Kidney capillary endothelial cell (primary cell): ENCODE results near the gene NTM.

Experiments used
- DNase-seq: peaks from one replicate; pipeline ENCODE4 v3.0.0-alpha.2; 2018; ENCODE audit warnings: low spot score

Gene NTM

GRCh38 chr11:131499199-131499598 lies 128.8 kb downstream of the NTM start:
- DNase-seq = peak; percentile 2

DNA sequence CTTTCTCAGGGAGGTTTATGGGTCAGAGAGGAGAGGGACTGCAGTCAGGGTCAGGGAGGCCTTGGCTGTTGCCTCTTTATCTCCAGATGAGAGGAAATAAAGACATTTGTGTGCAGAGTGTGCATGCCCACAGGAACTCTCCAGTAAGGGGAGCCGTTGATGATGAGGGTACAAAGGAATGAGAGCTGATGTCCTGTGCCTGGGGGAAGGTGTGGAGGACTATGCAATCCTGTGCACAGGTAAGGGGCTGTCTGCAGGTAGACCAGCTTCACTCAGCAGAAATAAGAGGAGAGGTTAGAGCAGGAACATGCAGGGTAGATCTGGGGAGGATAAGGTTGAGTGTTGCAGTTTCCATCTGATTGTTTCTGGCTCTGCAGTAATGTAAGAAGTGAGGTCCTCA lies 132.6 kb downstream of the NTM start:
- no peak for DNase-seq

- DNase-seq = no peak
Observed at GRCh38 chr11:131504199-131504949, 134.0 kb downstream of the NTM start.

- no peak for DNase-seq
Observed at GRCh38 chr11:131506348-131506747, 135.9 kb downstream of the NTM start.

- no peak for DNase-seq
Observed at GRCh38 chr11:131510662-131511061, 140.2 kb downstream of the NTM start.

GRCh38 chr11:131511794-131512193 lies 141.4 kb downstream of the NTM start:
- DNase-seq = no peak

GRCh38 chr11:131512228-131512627 lies 141.8 kb downstream of the NTM start:
- no peak for DNase-seq

DNA sequence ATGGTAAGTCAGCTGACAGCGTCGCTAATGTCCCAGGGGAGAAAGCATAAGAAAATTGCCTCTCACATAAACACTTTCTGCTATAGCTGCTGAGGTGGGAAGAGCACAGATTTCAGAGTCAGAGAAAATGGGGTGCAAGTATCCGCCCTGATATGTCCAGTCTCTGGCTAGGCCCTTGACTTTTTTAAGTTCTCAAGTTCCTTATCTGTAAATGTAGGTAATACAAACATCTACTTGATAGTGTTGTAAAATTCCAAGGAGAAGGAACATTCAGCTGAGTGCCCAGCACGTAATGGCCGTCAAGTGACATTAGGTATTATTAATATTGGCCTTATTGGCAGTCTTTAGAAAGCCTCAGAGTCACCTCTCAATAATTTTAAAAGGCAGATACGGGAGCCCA lies 143.6 kb downstream of the NTM start:
- no peak for DNase-seq

DNA sequence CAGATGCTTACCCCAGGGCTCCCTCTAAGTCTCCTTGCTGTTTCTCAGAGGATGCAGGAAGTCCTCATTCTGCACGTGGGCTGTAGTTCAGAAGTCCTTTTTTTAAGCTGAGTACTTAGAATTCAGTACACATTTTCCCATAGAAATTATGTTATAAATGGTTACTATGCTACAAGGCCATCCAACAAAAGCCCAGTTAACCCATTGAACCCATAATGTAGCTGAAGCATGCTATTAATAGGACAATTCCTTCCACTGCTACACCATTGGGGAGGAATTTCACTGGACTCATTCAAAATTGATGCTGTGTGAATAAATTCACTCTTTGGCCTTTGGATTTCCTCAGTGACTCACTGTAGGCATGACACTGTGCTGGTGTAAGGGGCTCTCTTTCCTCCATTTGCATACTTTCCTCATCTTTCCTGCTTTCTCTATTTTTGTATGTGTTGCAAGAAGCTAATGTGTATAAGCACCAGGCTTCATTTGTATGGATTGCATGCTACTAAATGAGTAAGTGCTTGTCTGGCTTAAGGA lies 148.0 kb downstream of the NTM start:
- no peak for DNase-seq

GRCh38 chr11:131522851-131523250 lies 152.4 kb downstream of the NTM start:
- DNase-seq = no peak

DNA sequence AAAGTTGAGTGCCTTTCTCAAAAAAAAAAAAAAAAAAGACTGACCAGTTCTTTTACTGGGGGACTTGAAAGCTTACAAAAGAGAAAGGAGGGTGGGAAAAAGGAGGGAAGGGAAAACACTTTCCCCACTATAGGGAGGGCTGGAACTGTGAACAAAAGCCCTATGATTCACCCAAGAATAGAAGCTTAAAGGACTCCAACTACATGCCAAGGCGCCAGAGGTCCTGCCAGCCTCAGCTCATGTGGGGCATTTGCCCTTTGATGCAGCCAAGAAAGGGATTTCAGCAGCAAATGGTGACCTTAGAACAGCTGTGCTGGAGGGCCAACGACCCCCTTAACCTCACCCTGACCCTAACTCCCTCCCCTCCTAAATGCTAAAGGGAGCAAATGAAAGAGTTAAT lies 160.0 kb downstream of the NTM start:
- no peak for DNase-seq

DNA sequence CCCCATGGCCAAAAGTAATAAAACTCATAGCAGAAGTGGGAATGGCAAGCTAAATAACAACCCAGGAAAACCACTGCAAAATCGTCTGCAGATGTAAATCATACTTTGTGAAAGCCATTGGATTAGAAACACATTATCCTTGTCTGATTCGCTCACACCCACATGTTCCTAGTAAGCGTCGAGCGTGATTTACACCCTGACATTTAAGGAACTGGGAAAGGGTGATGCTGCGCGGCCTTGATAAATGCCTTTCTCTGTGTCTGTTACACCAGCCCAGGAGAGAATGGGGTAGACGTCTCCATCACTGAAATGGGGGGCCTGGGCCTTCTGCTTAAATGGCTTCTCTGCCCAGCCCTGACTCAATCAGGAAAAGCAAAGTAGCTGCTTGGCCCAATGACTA lies 162.7 kb downstream of the NTM start:
- no peak for DNase-seq

GRCh38 chr11:131533998-131534397 lies 163.6 kb downstream of the NTM start:
- DNase-seq = no peak

GRCh38 chr11:131534611-131535010 lies 164.2 kb downstream of the NTM start:
- no peak for DNase-seq

- DNase-seq = no peak
Observed at GRCh38 chr11:131536159-131536558, 165.7 kb downstream of the NTM start.

GRCh38 chr11:131537196-131537595 lies 166.8 kb downstream of the NTM start:
- DNase-seq = no peak

DNA sequence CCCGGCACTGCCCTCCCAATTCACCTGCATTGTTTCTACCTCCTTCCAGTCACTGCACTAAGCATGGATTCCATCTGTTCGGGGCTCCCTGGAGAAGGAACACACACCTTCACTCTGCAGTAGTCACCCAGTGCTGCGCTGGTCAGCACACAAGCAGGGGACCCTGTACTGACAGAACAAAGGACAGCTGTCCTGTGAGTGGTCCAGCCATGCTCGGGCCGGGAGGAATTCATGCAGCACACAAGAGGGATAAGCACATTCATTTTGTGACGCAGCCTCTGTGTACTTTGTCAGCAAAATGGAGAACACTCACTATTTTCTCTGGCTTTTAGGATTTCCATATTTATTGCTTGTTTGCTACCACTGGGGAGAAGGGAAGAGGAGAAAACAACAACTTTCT lies 167.3 kb downstream of the NTM start:
- no peak for DNase-seq

DNA sequence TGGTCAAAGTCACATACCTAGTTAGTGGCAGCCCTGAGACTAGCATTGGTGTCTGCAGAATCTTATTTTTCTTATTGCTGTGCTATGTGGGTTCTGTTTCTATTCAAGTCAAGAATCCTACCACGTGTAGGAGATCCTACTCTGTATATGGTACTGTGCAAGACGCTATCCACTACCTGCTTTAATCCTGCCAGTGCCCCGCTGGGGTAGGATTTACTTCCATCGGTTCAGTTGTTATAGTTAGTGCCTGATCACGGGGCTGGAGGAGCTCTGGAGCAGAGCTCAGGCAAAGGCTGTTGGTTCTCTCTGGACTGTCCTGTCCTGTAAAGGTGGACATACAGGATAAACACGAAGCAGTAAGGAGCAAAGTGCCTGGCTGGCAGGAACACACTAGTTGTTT lies 167.9 kb downstream of the NTM start:
- no peak for DNase-seq

GRCh38 chr11:131540676-131541075 lies 170.3 kb downstream of the NTM start:
- DNase-seq = no peak

DNA sequence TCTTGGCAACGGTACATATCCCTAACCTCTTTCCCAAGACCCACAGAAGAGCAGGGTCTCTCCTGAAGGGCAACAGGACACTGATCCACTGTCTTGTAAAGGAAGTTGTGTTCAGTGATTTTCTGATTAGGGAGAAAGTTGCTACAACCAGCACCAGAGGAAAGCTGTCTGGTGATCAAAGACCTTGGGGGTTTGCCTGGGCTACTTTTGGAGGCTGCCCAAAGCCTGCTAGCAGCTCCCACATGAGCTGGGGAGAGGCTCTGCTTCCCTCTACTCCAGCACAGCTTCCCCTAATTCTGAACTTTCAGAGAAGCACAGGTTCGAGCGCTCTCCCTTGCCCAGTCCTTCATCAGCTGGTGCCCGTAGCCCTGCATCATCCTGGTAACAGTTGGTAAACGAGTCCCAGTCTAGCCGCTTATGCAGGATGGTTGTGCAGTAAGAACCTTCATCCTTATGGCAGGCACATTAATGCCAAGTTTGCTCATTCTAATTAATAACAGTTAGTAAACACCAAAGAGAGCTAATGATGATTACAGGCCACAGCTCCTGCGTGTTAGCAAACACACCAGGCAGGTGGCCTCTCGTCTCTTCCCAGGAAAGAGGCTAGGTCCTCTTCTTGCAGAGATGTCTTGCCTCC lies 173.1 kb downstream of the NTM start:
- no peak for DNase-seq

DNA sequence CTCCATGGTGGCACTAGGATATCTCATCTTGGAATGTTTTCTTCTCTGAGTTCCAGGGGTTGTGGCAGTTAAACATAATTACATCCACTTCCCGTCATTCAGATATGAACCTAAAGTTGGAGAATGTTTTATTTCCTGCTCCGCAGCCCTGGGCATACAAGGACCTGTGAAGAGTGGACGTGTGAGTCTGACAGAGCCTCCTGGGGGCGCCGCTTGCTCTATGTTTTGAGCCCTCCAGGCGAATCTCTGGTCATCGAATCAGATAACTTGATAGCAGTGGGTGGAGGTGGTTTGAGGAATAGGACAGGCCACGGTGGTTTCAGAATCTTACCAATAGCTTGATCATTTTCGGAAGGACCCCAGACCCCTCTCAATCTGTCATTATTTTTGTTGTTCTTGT lies 174.2 kb downstream of the NTM start:
- DNase-seq = no peak

DNA sequence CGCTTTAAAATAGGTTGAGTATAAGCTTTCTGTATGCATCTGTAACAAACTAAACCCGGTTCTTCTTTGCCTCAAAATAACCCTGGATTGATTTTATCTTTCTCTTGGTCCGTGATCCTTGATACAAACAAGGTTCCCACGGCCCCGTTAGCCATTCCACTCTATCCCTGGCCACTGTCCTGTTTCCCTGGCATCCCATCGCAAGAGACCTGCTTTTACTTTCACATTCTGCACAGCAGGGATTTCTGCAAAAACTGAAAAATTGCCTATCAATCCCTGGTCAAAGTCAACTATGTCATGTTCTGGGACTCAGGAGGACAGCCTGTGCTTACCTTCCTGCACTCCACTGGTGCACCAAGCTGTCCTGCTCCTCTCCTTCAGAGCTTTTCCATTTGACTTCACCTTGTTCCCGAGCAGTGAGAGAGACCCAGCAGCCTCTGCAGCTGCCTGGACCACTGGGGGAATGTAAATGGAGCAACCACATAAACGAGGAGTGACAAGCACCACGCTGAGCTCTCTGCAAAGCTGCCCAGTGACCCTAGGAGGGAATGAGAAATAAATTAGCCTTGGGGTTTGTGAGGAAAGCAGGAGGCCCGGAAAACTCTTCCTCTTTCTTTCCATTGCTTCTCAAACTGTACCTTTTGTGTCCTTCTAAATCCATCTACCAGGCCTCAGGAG lies 175.9 kb downstream of the NTM start:
- DNase-seq = no peak

DNA sequence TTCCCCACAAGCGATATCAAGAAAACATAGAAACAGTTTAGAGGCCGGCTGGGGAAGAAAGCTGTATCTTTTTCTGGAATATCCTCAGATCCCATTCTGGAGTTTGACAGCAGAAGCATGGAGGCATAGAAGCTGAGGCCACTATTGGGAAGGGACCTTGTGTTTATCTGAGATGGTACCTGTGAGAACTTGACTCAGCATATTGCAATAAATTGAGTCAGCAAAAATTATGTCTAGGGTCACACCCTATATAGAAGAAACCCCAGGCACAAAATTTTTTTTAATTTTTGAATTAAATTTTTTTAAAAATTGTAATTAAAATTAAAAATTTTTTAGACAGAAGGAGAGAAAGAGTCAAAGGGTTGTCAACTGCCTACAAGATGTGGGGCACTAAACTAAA lies 178.7 kb downstream of the NTM start:
- no peak for DNase-seq
